Hepatocyte (in vitro differentiated cells): ENCODE results near the gene WFDC5. TPM values are rescaled to one million over a fixed set of nuclear protein-coding genes. Genes with fewer than 3 reads are reported as not detected.

Source experiments
- DNase-seq: peaks from one replicate; pipeline ENCODE4 v3.0.0-alpha.2; 2016; ENCODE audit warnings: low spot score
- H2AFZ ChIP-seq: fragments of 200-600 bp; sonication (generic); 2 replicates; pipeline ENCODE4 v1.6.0; 2016; ENCODE audit warnings: antibody characterized with exemption, mild to moderate bottlenecking
- H3K27ac ChIP-seq: fragments of 200-600 bp; sonication (generic); 2 replicates; pipeline ENCODE4 v1.5.1; 2016; ENCODE audit warnings: mild to moderate bottlenecking
- H3K27me3 ChIP-seq: fragments of 200-600 bp; sonication (generic); 2 replicates; pipeline ENCODE4 v1.6.1; 2016
- H3K36me3 ChIP-seq: fragments of 200-600 bp; sonication (generic); replicated peaks from 2 replicates; pipeline ENCODE4 v1.5.1; 2016; ENCODE audit warnings: low read depth; ENCODE audit not compliant: insufficient read depth
- H3K4me1 ChIP-seq: fragments of 200-600 bp; sonication (generic); 2 replicates; pipeline ENCODE4 v1.5.1; 2016; ENCODE audit warnings: mild to moderate bottlenecking, moderate library complexity; ENCODE audit not compliant: insufficient read depth
- H3K4me2 ChIP-seq: fragments of 200-600 bp; sonication (generic); 2 replicates; pipeline ENCODE4 v1.6.0; 2016
- H3K4me3 ChIP-seq: fragments of 200-600 bp; sonication (generic); 2 replicates; pipeline ENCODE4 v1.5.1; 2016; ENCODE audit warnings: mild to moderate bottlenecking
- H3K79me2 ChIP-seq: fragments of 200-600 bp; sonication (generic); 2 replicates; pipeline ENCODE4 v1.6.0; 2017; ENCODE audit warnings: mild to moderate bottlenecking
- H3K9me2 ChIP-seq: fragments of 200-600 bp; sonication (generic); replicated peaks from 2 replicates; pipeline ENCODE4 v1.6.0; 2017; ENCODE audit warnings: mild to moderate bottlenecking; ENCODE audit not compliant: insufficient read depth
- H3K9me3 ChIP-seq: fragments of 200-600 bp; sonication (generic); 2 replicates; pipeline ENCODE4 v1.5.1; 2016; ENCODE audit warnings: low read depth, mild to moderate bottlenecking
- H4K20me1 ChIP-seq: fragments of 200-600 bp; sonication (generic); 2 replicates; pipeline ENCODE4 v1.6.0; 2016; ENCODE audit warnings: mild to moderate bottlenecking; ENCODE audit not compliant: insufficient read depth, poor library complexity, severe bottlenecking
- EZH2 ChIP-seq: fragments of 200-600 bp; sonication (generic); IDR thresholded peaks from 2 replicates; pipeline ENCODE4 v1.6.1; 2016; ENCODE audit warnings: antibody characterized with exemption, mild to moderate bottlenecking, borderline replicate concordance
- EZH2phosphoT487 ChIP-seq: fragments of 200-600 bp; sonication (generic); IDR thresholded peaks from one replicate; pipeline ENCODE4 v1.6.1; 2018; ENCODE audit warnings: antibody characterized with exemption, mild to moderate bottlenecking, low read depth, moderate library complexity; ENCODE audit not compliant: unreplicated experiment, severe bottlenecking
- WGBS: methylation state at CpG from one replicate; pipeline ENCODE4 v1.1.6; 2016; ENCODE audit warnings: low lambda C conversion rate; ENCODE audit errors: missing lambda C conversion rate; 5-methylcytosine and 5-hydroxymethylcytosine counted together
- polyA plus RNA-seq: library from polyadenylated mRNA; unstranded; fragments of >200 nt; fragmentation: Nextera tagmentation; extraction: Ambion mirVana; gene quantifications from 2 replicates; pipeline ENCODE4 v1.2.1, GENCODE V29; 2016
- total RNA-seq: library from RNA; depleted of rRNA; stranded (reverse); fragments of >200 nt; gene quantifications from 2 replicates; pipeline ENCODE4 v1.2.3, GENCODE V29; 2014
- TF ChIP-seq, protein P1 (sequence below): fragments of 200-600 bp; sonication (generic); IDR thresholded peaks from 2 replicates; pipeline ENCODE4 v1.5.1; 2016; ENCODE audit warnings: antibody characterized with exemption, mild to moderate bottlenecking; ENCODE audit not compliant: poor library complexity

The WFDC5 gene
- total and polyA plus RNA-seq, 2 experiments from 2014 or later: 0.47 TPM; not detected in 1

DNA sequence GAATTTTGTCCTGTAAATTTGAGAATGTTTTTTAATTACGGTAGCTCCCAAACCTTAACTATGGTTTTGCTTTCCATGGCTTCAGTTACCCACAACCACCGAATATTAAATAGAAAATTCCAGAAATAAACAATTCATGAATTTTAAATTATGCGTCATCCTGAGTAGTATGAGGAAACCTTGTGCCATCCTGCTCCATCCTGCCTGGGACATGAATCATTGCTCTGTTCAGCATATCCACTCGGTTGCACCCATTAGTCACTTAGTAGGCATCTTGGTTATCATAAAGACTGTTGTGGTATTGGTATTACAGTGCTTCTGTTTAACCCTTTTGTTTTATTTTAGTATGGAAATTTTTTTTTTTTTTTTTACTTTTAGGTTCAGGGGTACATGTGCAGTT, 53.7 kb downstream of the WFDC5 start:
- H2AFZ ChIP-seq: no peak overlapping the region
- peaks cover 10% of the 10 kb centered on the region for H3K79me2 ChIP-seq
- no peak overlapping the region for H3K27ac ChIP-seq
- no peaks in the 10 kb centered on the region for H3K27me3 ChIP-seq
- no peak overlapping the region for H3K4me2 ChIP-seq
- TF ChIP-seq, protein P1, sequence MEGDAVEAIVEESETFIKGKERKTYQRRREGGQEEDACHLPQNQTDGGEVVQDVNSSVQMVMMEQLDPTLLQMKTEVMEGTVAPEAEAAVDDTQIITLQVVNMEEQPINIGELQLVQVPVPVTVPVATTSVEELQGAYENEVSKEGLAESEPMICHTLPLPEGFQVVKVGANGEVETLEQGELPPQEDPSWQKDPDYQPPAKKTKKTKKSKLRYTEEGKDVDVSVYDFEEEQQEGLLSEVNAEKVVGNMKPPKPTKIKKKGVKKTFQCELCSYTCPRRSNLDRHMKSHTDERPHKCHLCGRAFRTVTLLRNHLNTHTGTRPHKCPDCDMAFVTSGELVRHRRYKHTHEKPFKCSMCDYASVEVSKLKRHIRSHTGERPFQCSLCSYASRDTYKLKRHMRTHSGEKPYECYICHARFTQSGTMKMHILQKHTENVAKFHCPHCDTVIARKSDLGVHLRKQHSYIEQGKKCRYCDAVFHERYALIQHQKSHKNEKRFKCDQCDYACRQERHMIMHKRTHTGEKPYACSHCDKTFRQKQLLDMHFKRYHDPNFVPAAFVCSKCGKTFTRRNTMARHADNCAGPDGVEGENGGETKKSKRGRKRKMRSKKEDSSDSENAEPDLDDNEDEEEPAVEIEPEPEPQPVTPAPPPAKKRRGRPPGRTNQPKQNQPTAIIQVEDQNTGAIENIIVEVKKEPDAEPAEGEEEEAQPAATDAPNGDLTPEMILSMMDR: no peak
- TF ChIP-seq EZH2: no peak
- H3K9me2 ChIP-seq: no peaks in the 10 kb centered on the region
- H3K9me3 ChIP-seq: no peaks in the 10 kb centered on the region
- DNase-seq: no peak
- peaks cover under 1% of the 10 kb centered on the region for H3K4me1 ChIP-seq
- H3K4me3 ChIP-seq: no peak overlapping the region
- no peaks in the 10 kb centered on the region for H3K36me3 ChIP-seq
- no peaks in the 10 kb centered on the region for H4K20me1 ChIP-seq
- WGBS: 80% methylated on average over 4 of the region's 4 CpGs

DNA sequence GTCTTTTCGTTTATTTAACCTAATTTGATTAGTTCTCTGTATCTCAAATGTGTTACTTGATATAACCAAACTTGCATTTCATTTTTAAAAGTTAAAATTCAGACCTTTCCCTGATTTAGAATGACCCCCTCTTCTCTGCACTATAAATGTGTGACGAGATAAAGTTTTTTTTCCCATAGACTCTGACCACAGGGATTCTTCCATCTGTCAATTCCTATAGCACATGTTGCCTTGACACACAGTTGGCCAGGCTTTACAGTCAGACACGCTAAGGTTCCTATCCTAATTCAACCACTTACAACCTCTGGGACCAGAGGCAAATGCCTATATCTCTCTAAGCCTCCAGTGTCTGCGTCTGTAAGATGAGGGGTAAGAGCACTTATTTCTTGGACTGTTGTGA, 54.7 kb downstream of the WFDC5 start:
- Histone ChIP-seq H3K9me3 (no peaks in the 10 kb centered on the region), H3K9me2 (no peaks in the 10 kb centered on the region), H2AFZ (no peak overlapping the region), H3K36me3 (no peaks in the 10 kb centered on the region), H3K79me2 (peaks cover 3% of the 10 kb centered on the region), H4K20me1 (no peaks in the 10 kb centered on the region), H3K27me3 (no peaks in the 10 kb centered on the region), H3K4me3 (no peak overlapping the region), H3K4me1 (no peaks in the 10 kb centered on the region), H3K4me2 (no peak overlapping the region), H3K27ac (no peak overlapping the region)
- TF ChIP-seq EZH2 (no peak), EZH2phosphoT487 (no peak)
- TF ChIP-seq, protein P1: no peak
- WGBS: 67% methylated on average over 4 of the region's 4 CpGs
- no peak for DNase-seq

Other genes with a start within 250 kb of the WFDC5 start
- gene YWHAB, start 229.5 kb downstream of the WFDC5 start, total RNA-seq: 86.3 and 89.5 TPM in 2 replicates
- gene YWHAB, start 229.5 kb downstream of the WFDC5 start, polyA plus RNA-seq: 163 and 169 TPM in 2 replicates
- gene PABPC1L, start 205.1 kb downstream of the WFDC5 start, total RNA-seq: 18.0 and 23.5 TPM in 2 replicates
- gene PABPC1L, start 205.1 kb downstream of the WFDC5 start, polyA plus RNA-seq: 15.6 and 29.6 TPM in 2 replicates
- gene TOMM34, start 154.8 kb downstream of the WFDC5 start, total RNA-seq: 32.0 and 41.6 TPM in 2 replicates
- gene TOMM34, start 154.8 kb downstream of the WFDC5 start, polyA plus RNA-seq: 44.1 and 50.0 TPM in 2 replicates
- gene STK4, start 148.7 kb downstream of the WFDC5 start, total RNA-seq: 16.5 and 21.4 TPM in 2 replicates
- 11.4 and 16.4 TPM in 2 replicates for gene STK4, start 148.7 kb downstream of the WFDC5 start, polyA plus RNA-seq
- 0.24 and 0.43 TPM in 2 replicates for gene KCNS1, start 14.0 kb downstream of the WFDC5 start, total RNA-seq
- 0.28 and 0.42 TPM in 2 replicates for gene KCNS1, start 14.0 kb downstream of the WFDC5 start, polyA plus RNA-seq
- gene WFDC12, start 9.3 kb upstream of the WFDC5 start, total RNA-seq: not detected in 2 replicates
- gene WFDC12, start 9.3 kb upstream of the WFDC5 start, polyA plus RNA-seq: not detected in 2 replicates
- gene PI3, start 59.7 kb upstream of the WFDC5 start, total RNA-seq: 4.8 and 5.7 TPM in 2 replicates
- gene PI3, start 59.7 kb upstream of the WFDC5 start, polyA plus RNA-seq: 19.8 and 28.9 TPM in 2 replicates
- not detected in 2 replicates for gene SEMG1, start 91.9 kb upstream of the WFDC5 start, total RNA-seq
- not detected in 2 replicates for gene SEMG1, start 91.9 kb upstream of the WFDC5 start, polyA plus RNA-seq
- not detected in 2 replicates for gene SEMG2, start 106.2 kb upstream of the WFDC5 start, total RNA-seq
- gene SEMG2, start 106.2 kb upstream of the WFDC5 start, polyA plus RNA-seq: not detected in 2 replicates
- 1,143 and 1,330 TPM in 2 replicates for gene SLPI, start 139.4 kb upstream of the WFDC5 start, total RNA-seq
- 9,786 and 10,154 TPM in 2 replicates for gene SLPI, start 139.4 kb upstream of the WFDC5 start, polyA plus RNA-seq
- not detected in 2 replicates for gene RBPJL, start 191.7 kb upstream of the WFDC5 start, total RNA-seq
- not detected in 2 replicates for gene RBPJL, start 191.7 kb upstream of the WFDC5 start, polyA plus RNA-seq
- 0.57 TPM in 1 of 2 replicates, not detected in the other for gene MATN4, start 193.1 kb upstream of the WFDC5 start, total RNA-seq
- gene MATN4, start 193.1 kb upstream of the WFDC5 start, polyA plus RNA-seq: 0.50 TPM in 1 of 2 replicates, not detected in the other
- gene SDC4, start 233.2 kb upstream of the WFDC5 start, total RNA-seq: 191 and 194 TPM in 2 replicates
- 159 and 178 TPM in 2 replicates for gene SDC4, start 233.2 kb upstream of the WFDC5 start, polyA plus RNA-seq
- gene SYS1, start 248.0 kb upstream of the WFDC5 start, total RNA-seq: 42.0 and 50.7 TPM in 2 replicates
- 28.9 and 35.8 TPM in 2 replicates for gene SYS1, start 248.0 kb upstream of the WFDC5 start, polyA plus RNA-seq